Gastroesophageal sphincter (tissue), 3 donors: ENCODE data around the gene CD163L1.

Source experiments
- CTCF ChIP-seq, 4 experiments: fragments of 200-600 bp in 2 of 4; fragments of 450-650 bp in 2 of 4; sonication (generic) in 1 of 4; IDR thresholded peaks; one replicate each; pipeline ENCODE4 v1.5.1; 2017 to 2019; ENCODE audit warnings: antibody characterized with exemption in 4 of 4, mild to moderate bottlenecking in 2 of 4, moderate library complexity in 2 of 4
- EP300 ChIP-seq: sonication (generic); formaldehyde crosslinking; IDR thresholded peaks from one replicate; pipeline ENCODE4 v1.6.1; 2017; ENCODE audit warnings: antibody characterized with exemption, mild to moderate bottlenecking
- POLR2A ChIP-seq, 2 donors: fragments of 450-650 bp; IDR thresholded peaks; one replicate each; pipeline ENCODE4 v1.6.1; 2017; ENCODE audit warnings: antibody characterized with exemption in 2 of 2, mild to moderate bottlenecking in 2 of 2, moderate library complexity in 1 of 2
- POLR2AphosphoS5 ChIP-seq: sonication (generic); formaldehyde crosslinking; IDR thresholded peaks from one replicate; pipeline ENCODE4 v1.6.1; 2017; ENCODE audit warnings: antibody characterized with exemption

GRCh38 chr12:7375145-7375543, 68.8 kb downstream of the CD163L1 start:
- TF ChIP-seq POLR2A (IDR thresholded peaks at IDR 0.05) (no peak), EP300 (no peak), CTCF (IDR thresholded peaks at IDR 0.05) (no peak), POLR2AphosphoS5 (no peak)
